ENCODE results near the gene ALDH1A3.

The ALDH1A3 gene

GRCh38 chr15:100951965-100952364, 72.3 kb downstream of the ALDH1A3 start:
- DNase-seq (ENCODE audit: low spot score), result no peak

DNA sequence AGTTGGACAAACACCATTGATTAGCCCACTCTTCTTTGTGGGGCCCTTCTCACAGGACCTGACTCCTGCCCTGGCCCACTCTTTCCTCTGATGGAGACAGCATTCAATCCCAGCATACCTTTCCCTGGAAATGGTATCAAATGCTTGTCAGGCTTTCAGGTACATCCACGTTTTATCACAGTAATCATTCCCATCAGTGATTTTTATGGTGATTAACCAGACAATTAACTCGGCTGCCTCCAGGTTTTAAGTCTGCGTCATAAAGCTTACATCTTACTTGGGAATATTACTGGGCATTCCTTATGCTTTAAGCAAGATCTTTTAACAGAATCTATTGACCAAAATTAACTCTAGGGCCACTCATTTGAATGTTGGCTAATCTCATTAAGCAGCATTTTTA, 72.9 kb downstream of the ALDH1A3 start:
- no peak for DNase-seq (ENCODE audit: low spot score)

DNA sequence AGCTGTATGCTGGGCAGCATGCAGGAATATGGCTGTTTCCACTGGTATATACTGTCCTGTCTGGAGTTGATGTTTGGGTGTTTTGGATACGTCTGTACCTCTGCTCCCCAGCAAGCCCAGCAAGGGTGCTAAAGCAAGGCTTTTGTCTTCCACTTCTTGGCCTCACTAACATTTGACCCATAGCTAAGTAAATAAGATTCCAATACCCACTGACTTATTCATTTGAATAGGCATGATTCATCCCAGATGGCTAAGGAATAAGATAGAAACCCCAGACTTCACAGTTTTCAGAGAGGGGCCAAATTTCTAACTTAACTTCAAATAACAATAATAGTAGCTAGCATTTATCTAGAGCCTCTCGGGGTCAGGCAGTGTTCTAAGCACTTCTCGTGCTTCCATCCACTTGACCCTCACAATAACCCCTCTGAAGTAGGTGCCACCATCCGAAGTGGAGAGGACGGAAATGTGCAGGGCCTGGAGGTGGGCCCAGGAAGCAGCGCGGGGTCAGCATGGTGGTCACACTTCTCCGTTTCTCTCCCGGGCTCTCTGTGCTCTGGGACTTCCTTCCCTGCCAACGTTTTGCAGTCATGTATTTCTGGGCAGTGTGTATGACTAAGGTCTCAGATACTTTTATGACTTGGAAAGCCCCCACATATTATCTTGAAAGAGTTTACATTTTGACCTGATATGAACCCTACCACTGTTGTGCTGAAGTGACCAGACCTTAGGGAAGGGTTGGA, 78.9 kb downstream of the ALDH1A3 start:
- DNase-seq (ENCODE audit: low spot score), result no peak

DNA sequence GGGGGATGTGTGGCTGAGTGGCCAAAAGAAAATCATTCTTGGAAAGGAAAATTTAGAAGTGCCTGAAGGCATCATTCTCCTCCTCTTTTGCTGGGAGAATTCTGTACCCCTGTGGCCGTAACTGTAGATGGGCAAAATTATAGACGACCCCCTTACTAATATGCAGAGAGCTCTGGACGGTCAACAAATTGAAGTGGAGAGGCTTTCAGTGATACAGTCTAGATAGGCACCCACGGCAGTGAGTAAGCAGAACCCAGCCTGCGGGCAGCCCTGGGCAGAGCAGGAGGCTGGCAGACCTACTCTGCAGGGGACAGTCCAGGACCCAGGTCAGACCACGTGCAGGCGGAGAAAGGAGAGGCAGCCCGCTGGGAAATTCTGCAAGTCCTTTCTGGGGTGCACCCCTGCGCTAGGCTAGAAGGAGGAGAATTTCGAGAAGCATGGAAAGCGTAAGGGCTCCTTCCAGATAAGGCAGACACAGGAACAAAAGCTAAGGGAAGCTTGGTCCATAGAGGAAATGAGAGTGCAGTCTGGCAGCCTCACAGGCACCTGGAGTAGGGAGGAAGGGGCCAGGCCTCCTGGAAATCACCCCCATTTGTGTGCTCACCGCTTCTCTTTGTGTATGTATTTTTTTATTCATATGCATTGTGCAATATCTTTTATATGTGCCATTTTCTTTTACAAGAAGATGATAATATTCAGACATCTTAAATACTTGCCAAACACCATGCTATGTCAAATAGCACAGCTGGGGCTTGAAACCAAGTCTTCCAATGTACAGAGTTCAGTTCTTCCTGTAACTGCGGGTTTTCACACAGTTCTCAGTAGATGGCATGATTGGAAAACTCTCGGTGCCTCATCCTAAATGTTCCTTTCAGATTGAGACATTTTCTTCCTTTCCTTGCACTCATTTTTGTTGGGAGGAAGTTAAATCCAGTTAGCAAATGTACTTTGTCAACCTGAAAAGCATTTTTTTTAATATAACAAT, 79.7 kb downstream of the ALDH1A3 start:
- DNase-seq (ENCODE audit: low spot score), result no peak
